K562 (cell line): ENCODE measurements around the gene FUT2. TPM values are rescaled to one million over a fixed set of nuclear protein-coding genes. Genes with fewer than 3 reads are reported as not detected.
A peak's percentile ranks its signal among the peaks of the same experiment; 100 is the strongest.

Experiments used
- CEBPB ChIP-seq: fragments of 450-650 bp; IDR thresholded peaks from 2 replicates; pipeline ENCODE4 v1.6.1; 2016; ENCODE audit warnings: missing genetic modification characterization, missing compliant biosample characterization
- CLOCK ChIP-seq: fragments of 250-450 bp; sonication (Bioruptor Pico); IDR thresholded peaks from 2 replicates; pipeline ENCODE4 v1.4.0; 2020; ENCODE audit warnings: mild to moderate bottlenecking, moderate library complexity, borderline replicate concordance
- DEAF1 ChIP-seq: fragments of 450-650 bp; formaldehyde crosslinking; IDR thresholded peaks from 2 replicates; pipeline ENCODE4 v1.4.0; 2020; ENCODE audit warnings: mild to moderate bottlenecking, moderate library complexity
- DNMT1 ChIP-seq: fragments of 450-650 bp; IDR thresholded peaks from 2 replicates; pipeline ENCODE4 v1.6.1; 2016; ENCODE audit warnings: antibody characterized with exemption, mild to moderate bottlenecking
- GATAD2A ChIP-seq: fragments of 450-650 bp; IDR thresholded peaks from 2 replicates; pipeline ENCODE4 v1.6.1; 2017
- MEF2A ChIP-seq: IDR thresholded peaks from 2 replicates; pipeline ENCODE4 v1.6.1; 2011; ENCODE audit warnings: low read depth, mild to moderate bottlenecking, low read length, moderate library complexity; ENCODE audit not compliant: control insufficient read depth
- PHF8 ChIP-seq: fragments of 200-600 bp; sonication (generic); IDR thresholded peaks from 2 replicates; pipeline ENCODE4 v1.6.1; 2012; ENCODE audit warnings: mixed run types, mild to moderate bottlenecking, inconsistent platforms, low read length, moderate library complexity, borderline replicate concordance
- POLR2H ChIP-seq: IDR thresholded peaks from 2 replicates; pipeline ENCODE4 v1.6.1; 2016; ENCODE audit warnings: missing genetic modification characterization, low read depth, mild to moderate bottlenecking, control low read depth, missing compliant biosample characterization, moderate library complexity
- RBM25 ChIP-seq: fragments of 200-400 bp; formaldehyde crosslinking; IDR thresholded peaks from 2 replicates; pipeline ENCODE4 v1.6.1; 2018; ENCODE audit warnings: low read length, low read depth, moderate library complexity; ENCODE audit not compliant: severe bottlenecking
- SIX5 ChIP-seq, 2 experiments: IDR thresholded peaks; 2 replicates each; pipeline ENCODE4 v1.6.1; 2011; ENCODE audit warnings: low read length in 2 of 2, borderline replicate concordance in 1 of 2, low read depth in 1 of 2, mild to moderate bottlenecking in 1 of 2, moderate library complexity in 1 of 2; ENCODE audit not compliant: insufficient read depth in 1 of 2
- SNAPC5 ChIP-seq: fragments of 250-450 bp; sonication (Bioruptor Pico); IDR thresholded peaks from 2 replicates; pipeline ENCODE4 v1.8.0; 2021; ENCODE audit warnings: moderate library complexity, mild to moderate bottlenecking, inconsistent platforms
- STAT5A ChIP-seq: IDR thresholded peaks from 2 replicates; pipeline ENCODE4 v1.6.1; 2012; ENCODE audit warnings: low read length, inconsistent platforms, borderline replicate concordance
- ZBTB9 ChIP-seq: fragments of 450-650 bp; formaldehyde crosslinking; IDR thresholded peaks from 2 replicates; pipeline ENCODE4 v1.4.0; 2020; ENCODE audit warnings: mild to moderate bottlenecking, moderate library complexity
- ZFP30 ChIP-seq: fragments of 250-450 bp; sonication (Bioruptor Pico); IDR thresholded peaks from 2 replicates; pipeline ENCODE4 v1.8.0; 2022; ENCODE audit warnings: moderate library complexity, mild to moderate bottlenecking, inconsistent platforms, borderline replicate concordance
- ZNF253 ChIP-seq: fragments of 250-450 bp; sonication (Bioruptor Pico); conservative IDR thresholded peaks from 2 replicates; pipeline ENCODE4 v1.6.1; 2021; ENCODE audit warnings: mild to moderate bottlenecking
- polyA plus RNA-seq, 8 experiments: library from polyadenylated mRNA; depleted of rRNA in 4 of 8; stranded (reverse) in 5 of 8; unstranded in 3 of 8; fragments of >200 nt; fragmentation: Nextera tagmentation in 2 of 8; fragmentation: Illumina TruSeq in 1 of 8; extraction: Ambion mirVana in 2 of 8; extraction: Trizol in 1 of 8; gene quantifications; 2 replicates each; pipeline versions ENCODE4 v1.2.1 to v1.2.3, GENCODE V29; 2011 to 2014; ENCODE audit warnings: inconsistent platforms in 1 of 8, missing spikeins in 1 of 8
- total RNA-seq, 7 experiments: library from RNA; depleted of rRNA in 6 of 7; stranded (reverse); fragments of >200 nt in 6 of 7; fragmentation: Illumina TruSeq in 2 of 7; extraction: Trizol in 2 of 7; gene quantifications; 2 replicates each; pipeline versions ENCODE4 v1.2.1 to v1.2.3, GENCODE V29; 2011 to 2021; ENCODE audit warnings: low replicate concordance in 1 of 7
- TF ChIP-seq, protein P1 (sequence below), 2 experiments: fragments of 450-650 bp; IDR thresholded peaks; 2 replicates each; pipeline ENCODE4 v1.6.1; 2016

FUT2 gene
- total and polyA plus RNA-seq, 9 of the 15 experiments (the other 6 are each of a cell fraction or from before 2014, with no cell fraction given): 0.03 to 0.04 TPM; not detected in 7

- TF ChIP-seq PHF8 (peak; percentile 61; the same call in 1 of the 2 replicates), STAT5A (no peak), ZBTB9 (CRISPR knock-in tag) (peak; percentile 89), MEF2A (0 out of 2 replicates have a peak, but pooled peaks have one; percentile 30), CEBPB (tag) (no peak), ZNF253 (no peak), DNMT1 (no peak), RBM25 (peak; percentile 26), DEAF1 (CRISPR knock-in tag) (no peak), SIX5 (IDR thresholded peaks at IDR 0.05; ENCODE audit: borderline replicate concordance in 1 of 2, insufficient read depth in 1 of 2, low read depth in 1 of 2, low read length in 2 of 2) (no peak), POLR2H (tag) (peak; percentile 61; the same call in 1 of the 2 replicates), CLOCK (CRISPR knock-in tag) (no peak), SNAPC5 (CRISPR knock-in tag) (no peak), GATAD2A (0 out of 2 replicates have a peak, but pooled peaks have one; percentile 14), ZFP30 (no peak)
- TF ChIP-seq, protein P1, sequence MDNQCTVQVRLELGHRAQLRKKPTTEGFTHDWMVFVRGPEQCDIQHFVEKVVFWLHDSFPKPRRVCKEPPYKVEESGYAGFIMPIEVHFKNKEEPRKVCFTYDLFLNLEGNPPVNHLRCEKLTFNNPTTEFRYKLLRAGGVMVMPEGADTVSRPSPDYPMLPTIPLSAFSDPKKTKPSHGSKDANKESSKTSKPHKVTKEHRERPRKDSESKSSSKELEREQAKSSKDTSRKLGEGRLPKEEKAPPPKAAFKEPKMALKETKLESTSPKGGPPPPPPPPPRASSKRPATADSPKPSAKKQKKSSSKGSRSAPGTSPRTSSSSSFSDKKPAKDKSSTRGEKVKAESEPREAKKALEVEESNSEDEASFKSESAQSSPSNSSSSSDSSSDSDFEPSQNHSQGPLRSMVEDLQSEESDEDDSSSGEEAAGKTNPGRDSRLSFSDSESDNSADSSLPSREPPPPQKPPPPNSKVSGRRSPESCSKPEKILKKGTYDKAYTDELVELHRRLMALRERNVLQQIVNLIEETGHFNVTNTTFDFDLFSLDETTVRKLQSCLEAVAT (IDR thresholded peaks at IDR 0.05): peak in 1 of 2 experiments; percentile 26; a peak in 1 of 4 replicates
Measured at GRCh38 chr19:48738557-48739403, 43.0 kb downstream of the FUT2 start (continued).
